Psoas muscle (tissue), 8 donors: ENCODE results near the gene TRUB1. TPM values are rescaled to one million over a fixed set of nuclear protein-coding genes. Genes with fewer than 3 reads are reported as not detected.

Experiments used
- ATAC-seq, 4 donors: fragments of 200-7000 bp; cut with Tn5 transposase; one replicate each; pipeline ENCODE4 v1.9.1; 2020; ENCODE audit warnings: moderate library complexity in 3 of 4, mild to moderate bottlenecking in 2 of 4
- DNase-seq, 2 donors: peaks; one replicate each; pipeline ENCODE4 v3.0.0-alpha.2; 2020
- H3K27ac ChIP-seq: fragments of 200-600 bp; one replicate; pipeline ENCODE4 v1.8.0; 2022
- H3K27me3 ChIP-seq, 3 donors: fragments of 200-600 bp in 1 of 3; one replicate each; pipeline versions ENCODE4 v1.6.1 to v1.8.0; 2013 to 2022; ENCODE audit warnings: low read length in 2 of 3, mild to moderate bottlenecking in 2 of 3, moderate library complexity in 1 of 3; ENCODE audit not compliant: insufficient read depth in 3 of 3
- H3K36me3 ChIP-seq, 2 donors: fragments of 200-600 bp in 1 of 2; one replicate each; pipeline versions ENCODE4 v1.6.1 to v1.8.0; 2013 to 2022; ENCODE audit warnings: low read depth in 1 of 2, mild to moderate bottlenecking in 1 of 2, moderate library complexity in 1 of 2; ENCODE audit not compliant: insufficient read depth in 1 of 2
- H3K4me1 ChIP-seq: fragments of 200-600 bp; one replicate; pipeline ENCODE4 v1.8.0; 2022
- H3K4me3 ChIP-seq: fragments of 200-600 bp; one replicate; pipeline ENCODE4 v1.8.0; 2022; ENCODE audit warnings: mild to moderate bottlenecking
- H3K9me3 ChIP-seq: fragments of 200-600 bp; one replicate; pipeline ENCODE4 v1.8.0; 2022
- CTCF ChIP-seq: fragments of 200-600 bp; IDR thresholded peaks from one replicate; pipeline ENCODE4 v1.8.0; 2022; ENCODE audit warnings: antibody characterized with exemption
- WGBS, 3 donors: extraction: QIAGEN DNeasy Blood & Tissue Kit; methylation state at CpG; one replicate each; pipeline versions ENCODE4 v1.1.6 to v1.1.7; 2013; 5-methylcytosine and 5-hydroxymethylcytosine counted together
- intact Hi-C, 2 donors: fragments of 100-400 bp; cut with DNase I; formaldehyde crosslinking; loops; one replicate each; pipeline versions ENCODE4 v1.11.0 to v1.14.2; 2022
- polyA plus RNA-seq, 3 donors: library from polyadenylated mRNA; stranded (reverse); fragments of 200-250 nt; gene quantifications; one replicate each; pipeline ENCODE4 v1.2.3, GENCODE V29; 2013
- total RNA-seq, 4 donors: library from RNA; stranded (reverse); fragmentation: NEBNext Ultra II Directional in 2 of 4; extraction: Animal tissue kit (Norgen Biotek cat#: 25700) in 2 of 4; gene quantifications; one replicate each; pipeline versions ENCODE4 v1.2.1 to v1.2.4, GENCODE V29; 2021 to 2023
- donor health status: healthy with polysubstance abuse.
- donor health status: DM: no; HTN: no; CAD: no; lungs with moderate emphysema.
- donor health status: Bipolar disorder and iron deficiency.
- donor health status: healthy.
- donor health status: DM: yes; HTN: yes; CAD: no.
- donor health status: DM: no; HTN: no; CAD: no.
- donor health status: DM: no; HTN: no; CAD: no.
- donor health status: DM: yes; HTN: yes; CAD: no.

TRUB1 gene
- total and polyA plus RNA-seq, 7 donors, result 3.3 to 8.9 (median 8.4) TPM

- DNase-seq, result no peak
- H3K4me3 ChIP-seq, result peak overlapping the region; percentile 62
- no peak for ATAC-seq
- H3K4me1 ChIP-seq, result peaks cover 10% of the 10 kb centered on the region
- H3K36me3 ChIP-seq, result no peaks in the 10 kb centered on the region
- no peak for TF ChIP-seq CTCF
- H3K9me3 ChIP-seq, result no peaks in the 10 kb centered on the region
- peak overlapping the region; percentile 79 for H3K27ac ChIP-seq
- H3K27me3 ChIP-seq, result no peaks in the 10 kb centered on the region
- intact Hi-C loops, result no loop called here
These were observed 36.0 kb downstream of the TRUB1 start for GRCh38 chr10:114973997-114974396.

- TF ChIP-seq CTCF, result no peak
- ATAC-seq (peak; percentile 79 to 86 (median 82)), DNase-seq (no peak)
- Histone ChIP-seq H3K27me3 (no peaks in the 10 kb centered on the region), H3K27ac (peak overlapping the region; percentile 79), H3K36me3 (no peaks in the 10 kb centered on the region), H3K4me3 (peak overlapping the region; percentile 62), H3K4me1 (peaks cover 10% of the 10 kb centered on the region), H3K9me3 (no peaks in the 10 kb centered on the region)
- WGBS, 3 donors, result 30 to 36% (median 35%) methylated on average over 5 of the region's 5 CpGs
- intact Hi-C loops, result no loop called here
These were observed 36.6 kb downstream of the TRUB1 start for GRCh38 chr10:114974625-114975024.

GRCh38 chr10:114975091-114975490 is 37.1 kb downstream of the TRUB1 start:
- H3K9me3 ChIP-seq, result no peaks in the 10 kb centered on the region
- WGBS, 3 donors, result 44 to 74% (median 49%) methylated on average over 3 of the region's 3 CpGs
- intact Hi-C loops, result no loop called here
- H3K27me3 ChIP-seq, result no peaks in the 10 kb centered on the region
- H3K4me1 ChIP-seq, result peaks cover 7% of the 10 kb centered on the region
- H3K27ac ChIP-seq, result peak overlapping the region; percentile 79
- DNase-seq (no peak), ATAC-seq (peak in 1 of 4 donors; percentile 57)
- H3K4me3 ChIP-seq, result peak overlapping the region; percentile 62
- no peaks in the 10 kb centered on the region for H3K36me3 ChIP-seq
- TF ChIP-seq CTCF, result no peak

GRCh38 chr10:114982989-114983388 is 45.0 kb downstream of the TRUB1 start:
- intact Hi-C loops, result no loop called here
- no peak overlapping the region for H3K27ac ChIP-seq
- H3K9me3 ChIP-seq, result peaks cover 30% of the 10 kb centered on the region
- peaks cover 3% of the 10 kb centered on the region for H3K4me1 ChIP-seq
- H3K4me3 ChIP-seq, result no peak overlapping the region
- ATAC-seq (no peak), DNase-seq (no peak)
- no peaks in the 10 kb centered on the region for H3K27me3 ChIP-seq
- TF ChIP-seq CTCF, result no peak
- H3K36me3 ChIP-seq, result peaks cover 0 to 7% of the 10 kb centered on the region in 2 donors

- H3K4me3 ChIP-seq, result no peak overlapping the region
- intact Hi-C loops, result no loop called here
- H3K4me1 ChIP-seq, result peaks cover 8% of the 10 kb centered on the region
- H3K9me3 ChIP-seq, result peaks cover 19% of the 10 kb centered on the region
- TF ChIP-seq CTCF, result no peak
- DNase-seq, result no peak
- ATAC-seq, result peak in 2 of 4 donors; percentile 59 to 65
- peak overlapping the region; percentile 34 for H3K27ac ChIP-seq
- 80 to 97% (median 87%) methylated on average over 1 of the region's 1 CpG for WGBS, 3 donors
- no peaks in the 10 kb centered on the region for H3K27me3 ChIP-seq
- H3K36me3 ChIP-seq, result peaks cover 0 to 7% of the 10 kb centered on the region in 2 donors
These were observed 50.0 kb downstream of the TRUB1 start for GRCh38 chr10:114987995-114988394.
